ENCODE results near the gene ZFYVE1. TPM values are rescaled to one million over a fixed set of nuclear protein-coding genes. Genes with fewer than 3 reads are reported as not detected.

The ZFYVE1 gene
- total RNA-seq, 1 experiment from 2014 or later: 13.0 TPM

DNA sequence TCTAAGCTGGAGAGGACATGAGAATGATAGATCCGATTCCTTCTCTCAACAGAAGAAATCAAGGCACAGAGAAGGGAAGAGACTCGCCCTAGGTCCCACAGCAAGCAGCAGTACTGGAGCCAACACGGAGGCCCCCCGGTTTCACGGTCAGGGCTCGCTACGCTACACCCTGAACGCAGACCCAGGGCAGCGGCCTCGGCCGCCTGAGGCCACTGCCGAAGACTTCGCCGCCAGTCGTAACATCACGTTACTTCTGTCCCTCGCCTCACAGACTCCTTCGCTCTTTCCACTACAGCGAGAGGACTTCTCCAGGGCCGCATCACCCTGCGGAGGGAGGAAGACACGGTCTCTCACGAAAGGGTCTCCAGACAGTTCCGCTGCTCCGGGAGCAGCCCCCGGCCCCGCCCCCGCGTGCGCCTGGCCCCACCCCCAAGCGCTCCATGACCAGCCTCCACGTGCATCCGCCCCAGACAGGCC lies 101.1 kb downstream of the ZFYVE1 start:
- peak overlapping the region; percentile 30 for H3K9ac ChIP-seq (ENCODE audit: low read length)
- POLR2A ChIA-PET (ENCODE audit: unreplicated experiment): interaction anchor here (0.6 kb wide), 1 partner anchor 135 kb away, joined by 12 read pairs; no protein-coding TSS in a partner anchor
- intact Hi-C loops (cut with micrococcal nuclease): loop anchor here (1.0 to 5.0 kb wide), 5 partner anchors 22 to 641 kb away; partner anchors contain the start of genes ACOT2, DPF3, RBM25 and ZFYVE1
- peak overlapping the region; percentile 77 for H3K4me3 ChIP-seq (ENCODE audit: low read length)
- TF ChIP-seq EZH2 (IDR thresholded peaks at IDR 0.05; ENCODE audit: low read length, unreplicated experiment) (no peak), EZH2phosphoT487 (IDR thresholded peaks at IDR 0.05; ENCODE audit: borderline replicate concordance, low read length) (no peak)
- TF ChIP-seq, protein P1, sequence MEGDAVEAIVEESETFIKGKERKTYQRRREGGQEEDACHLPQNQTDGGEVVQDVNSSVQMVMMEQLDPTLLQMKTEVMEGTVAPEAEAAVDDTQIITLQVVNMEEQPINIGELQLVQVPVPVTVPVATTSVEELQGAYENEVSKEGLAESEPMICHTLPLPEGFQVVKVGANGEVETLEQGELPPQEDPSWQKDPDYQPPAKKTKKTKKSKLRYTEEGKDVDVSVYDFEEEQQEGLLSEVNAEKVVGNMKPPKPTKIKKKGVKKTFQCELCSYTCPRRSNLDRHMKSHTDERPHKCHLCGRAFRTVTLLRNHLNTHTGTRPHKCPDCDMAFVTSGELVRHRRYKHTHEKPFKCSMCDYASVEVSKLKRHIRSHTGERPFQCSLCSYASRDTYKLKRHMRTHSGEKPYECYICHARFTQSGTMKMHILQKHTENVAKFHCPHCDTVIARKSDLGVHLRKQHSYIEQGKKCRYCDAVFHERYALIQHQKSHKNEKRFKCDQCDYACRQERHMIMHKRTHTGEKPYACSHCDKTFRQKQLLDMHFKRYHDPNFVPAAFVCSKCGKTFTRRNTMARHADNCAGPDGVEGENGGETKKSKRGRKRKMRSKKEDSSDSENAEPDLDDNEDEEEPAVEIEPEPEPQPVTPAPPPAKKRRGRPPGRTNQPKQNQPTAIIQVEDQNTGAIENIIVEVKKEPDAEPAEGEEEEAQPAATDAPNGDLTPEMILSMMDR (conservative IDR thresholded peaks at IDR 0.05; ENCODE audit: low read depth, low read length): no peak
- no peaks in the 10 kb centered on the region for H3K27me3 ChIP-seq (ENCODE audit: low read length)
- no peaks in the 10 kb centered on the region for H3K36me3 ChIP-seq (ENCODE audit: low read depth, low read length)
- H2AFZ ChIP-seq (ENCODE audit: low read length): peak overlapping the region; percentile 94
- CTCF ChIA-PET: interaction anchor here (0.7 to 1.0 kb wide), 2 partner anchors 22 to 165 kb away, joined by 3 to 4 read pairs; no protein-coding TSS in a partner anchor
- DNase-seq (no peak), ATAC-seq (peak; percentile 6)
- no TSS peak for BruUV-seq (replicated peaks)
- H3F3A ChIP-seq (ENCODE audit: low read length, unreplicated experiment): no peaks in the 10 kb centered on the region
- no peak overlapping the region for H3K27ac ChIP-seq (ENCODE audit: low read length)
- peaks cover 12% of the 10 kb centered on the region for H3K4me1 ChIP-seq (ENCODE audit: insufficient read depth, low read length)
- no peaks in the 10 kb centered on the region for H3K9me3 ChIP-seq (ENCODE audit: low read length)
- H3K4me2 ChIP-seq (ENCODE audit: low read length): peak overlapping the region; percentile 95
- peaks cover 5% of the 10 kb centered on the region; the same call in 1 of the 2 replicates for H4K20me1 ChIP-seq (ENCODE audit: low read length)
- no peaks in the 10 kb centered on the region for H3K9me2 ChIP-seq (replicated peaks; ENCODE audit: low read length)
- peaks cover 36% of the 10 kb centered on the region for H3K79me2 ChIP-seq (ENCODE audit: low read length)

DNA sequence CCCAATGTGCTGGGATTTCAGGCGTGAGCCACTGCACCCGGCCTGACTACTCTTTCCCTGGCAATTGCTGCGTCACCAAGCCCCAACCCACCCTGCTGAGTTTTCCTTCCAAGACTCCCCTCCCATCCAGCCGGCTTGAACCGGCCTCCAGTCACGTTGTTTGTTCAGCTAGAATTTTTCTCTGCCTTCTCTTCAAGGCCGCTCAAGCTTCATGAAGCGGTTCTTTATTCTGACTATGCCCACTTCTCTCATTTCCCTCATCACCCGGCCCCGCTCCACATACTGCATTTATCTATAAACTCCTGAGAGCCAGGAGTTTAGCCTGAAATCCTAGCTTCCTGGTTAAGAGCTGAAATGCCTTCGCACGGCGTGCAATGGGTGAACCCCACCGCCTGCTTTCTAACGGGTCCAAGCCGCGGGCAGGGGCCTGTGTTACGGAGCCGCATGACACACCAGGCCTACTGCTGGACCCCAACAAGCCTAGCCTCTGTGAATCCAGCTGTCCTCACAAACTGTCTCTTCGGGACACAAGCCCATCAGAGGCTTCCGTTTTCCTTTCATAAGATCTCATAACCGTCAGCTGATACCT lies 101.6 kb downstream of the ZFYVE1 start:
- TF ChIP-seq EZH2 (IDR thresholded peaks at IDR 0.05; ENCODE audit: low read length, unreplicated experiment) (no peak), EZH2phosphoT487 (IDR thresholded peaks at IDR 0.05; ENCODE audit: borderline replicate concordance, low read length) (no peak)
- TF ChIP-seq, protein P1 (conservative IDR thresholded peaks at IDR 0.05; ENCODE audit: low read depth, low read length): no peak
- ATAC-seq (no peak), DNase-seq (no peak)
- H4K20me1 ChIP-seq (ENCODE audit: low read length): no peaks in the 10 kb centered on the region
- H3K27me3 ChIP-seq (ENCODE audit: low read length): no peaks in the 10 kb centered on the region
- H3K9me2 ChIP-seq (replicated peaks; ENCODE audit: low read length): no peaks in the 10 kb centered on the region
- POLR2A ChIA-PET (ENCODE audit: unreplicated experiment): no interaction called here
- no TSS peak for BruUV-seq (replicated peaks)
- no peak overlapping the region for H3K27ac ChIP-seq (ENCODE audit: low read length)
- peaks cover 30% of the 10 kb centered on the region for H3K79me2 ChIP-seq (ENCODE audit: low read length)
- H3F3A ChIP-seq (ENCODE audit: low read length, unreplicated experiment): no peaks in the 10 kb centered on the region
- peak overlapping the region; percentile 95 for H3K4me2 ChIP-seq (ENCODE audit: low read length)
- no peaks in the 10 kb centered on the region for H3K36me3 ChIP-seq (ENCODE audit: low read depth, low read length)
- intact Hi-C loops (cut with micrococcal nuclease): loop anchor here (5.0 kb wide), 1 partner anchor 642 kb away; the partner anchor contains the start of gene ACOT2
- CTCF ChIA-PET: interaction anchor here (0.7 kb wide), 1 partner anchor 164 kb away, joined by 3 read pairs; no protein-coding TSS in a partner anchor
- peak overlapping the region; percentile 77; the same call in 1 of the 2 replicates for H3K4me3 ChIP-seq (ENCODE audit: low read length)
- no peaks in the 10 kb centered on the region for H3K9me3 ChIP-seq (ENCODE audit: low read length)
- peak overlapping the region; percentile 30; the same call in 1 of the 2 replicates for H3K9ac ChIP-seq (ENCODE audit: low read length)
- H2AFZ ChIP-seq (ENCODE audit: low read length): peak overlapping the region; percentile 94
- peaks cover 12% of the 10 kb centered on the region for H3K4me1 ChIP-seq (ENCODE audit: insufficient read depth, low read length)

DNA sequence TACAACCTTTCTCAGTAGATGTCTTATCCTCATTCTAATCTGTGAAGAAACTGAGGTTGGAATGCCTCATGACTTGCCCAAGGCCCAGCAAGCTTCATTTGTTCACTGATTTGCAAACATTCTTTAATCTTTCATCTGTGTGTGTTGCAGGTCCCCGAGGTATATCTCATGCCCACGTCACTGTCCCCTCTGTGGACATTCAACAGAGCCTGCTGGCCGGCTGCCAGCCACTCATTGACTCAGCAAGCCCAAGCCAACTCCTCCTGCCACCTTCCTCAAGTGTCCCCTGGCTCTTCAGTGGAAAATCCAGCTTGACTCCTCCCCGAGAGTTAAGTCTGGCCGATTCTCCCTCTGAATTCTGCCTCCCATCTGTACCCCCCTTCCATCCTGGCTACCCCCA lies 102.6 kb downstream of the ZFYVE1 start:
- ChIA-PET POLR2A (ENCODE audit: unreplicated experiment) (no interaction called here), CTCF (no interaction called here)
- ATAC-seq (no peak), DNase-seq (peak; percentile 55)
- no peaks in the 10 kb centered on the region for H3K27me3 ChIP-seq (ENCODE audit: low read length)
- TF ChIP-seq, protein P1 (conservative IDR thresholded peaks at IDR 0.05; ENCODE audit: low read depth, low read length): no peak
- no peak for TF ChIP-seq EZH2phosphoT487 (IDR thresholded peaks at IDR 0.05; ENCODE audit: borderline replicate concordance, low read length)
- TF ChIP-seq EZH2 (IDR thresholded peaks at IDR 0.05; ENCODE audit: low read length, unreplicated experiment): no peak
- no peaks in the 10 kb centered on the region for H3K9me2 ChIP-seq (replicated peaks; ENCODE audit: low read length)
- no peak overlapping the region for H3K4me3 ChIP-seq (ENCODE audit: low read length)
- H3K9ac ChIP-seq (ENCODE audit: low read length): no peak overlapping the region
- H4K20me1 ChIP-seq (ENCODE audit: low read length): no peaks in the 10 kb centered on the region
- no peak overlapping the region for H3K27ac ChIP-seq (ENCODE audit: low read length)
- H3K4me2 ChIP-seq (ENCODE audit: low read length): no peak overlapping the region
- no peaks in the 10 kb centered on the region for H3K9me3 ChIP-seq (ENCODE audit: low read length)
- H3K79me2 ChIP-seq (ENCODE audit: low read length): peaks cover 21% of the 10 kb centered on the region
- H3K4me1 ChIP-seq (ENCODE audit: insufficient read depth, low read length): peaks cover 12% of the 10 kb centered on the region
- no peaks in the 10 kb centered on the region for H3F3A ChIP-seq (ENCODE audit: low read length, unreplicated experiment)
- no peaks in the 10 kb centered on the region for H3K36me3 ChIP-seq (ENCODE audit: low read depth, low read length)
- no peak overlapping the region for H2AFZ ChIP-seq (ENCODE audit: low read length)
- no TSS peak for BruUV-seq (replicated peaks)
- intact Hi-C loops (cut with micrococcal nuclease): no loop called here
